Measurements from ENCODE around the gene BARHL2. TPM values are rescaled to one million over a fixed set of nuclear protein-coding genes. Genes with fewer than 3 reads are reported as not detected.

BARHL2 gene
- total RNA-seq, 1 experiment from 2014 or later = not detected

DNA sequence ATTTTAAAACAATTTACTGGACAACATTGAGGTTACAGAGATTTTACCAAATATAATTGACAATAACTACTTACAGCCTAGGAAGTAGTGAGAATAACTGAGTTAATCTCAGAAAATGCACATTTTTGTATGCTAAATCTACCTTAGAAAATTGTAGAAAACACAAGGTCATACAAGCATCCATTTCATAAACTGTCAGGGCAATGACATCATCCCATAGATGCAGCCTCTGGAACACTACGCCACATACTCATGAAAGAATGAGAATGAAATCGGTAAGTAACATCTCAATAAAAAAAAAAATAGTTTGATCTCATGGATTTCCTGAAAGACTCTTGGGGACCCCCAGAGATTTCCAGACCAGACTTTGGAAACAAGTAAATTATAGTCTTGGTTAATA lies 28.9 kb upstream of the BARHL2 start:
- Mint-ChIP-seq H3K9me3 (ENCODE audit: low read depth, unreplicated experiment) (no peaks in the 10 kb centered on the region), H3K27ac (ENCODE audit: unreplicated experiment) (no peak overlapping the region), H3K36me3 (ENCODE audit: insufficient read depth, unreplicated experiment) (no peaks in the 10 kb centered on the region), H3K4me3 (ENCODE audit: low read depth, unreplicated experiment) (no peak overlapping the region), H3K27me3 (ENCODE audit: unreplicated experiment) (peaks cover 15% of the 10 kb centered on the region), H3K4me1 (ENCODE audit: low read depth, unreplicated experiment) (no peaks in the 10 kb centered on the region)
- TF ChIP-seq, protein P1, sequence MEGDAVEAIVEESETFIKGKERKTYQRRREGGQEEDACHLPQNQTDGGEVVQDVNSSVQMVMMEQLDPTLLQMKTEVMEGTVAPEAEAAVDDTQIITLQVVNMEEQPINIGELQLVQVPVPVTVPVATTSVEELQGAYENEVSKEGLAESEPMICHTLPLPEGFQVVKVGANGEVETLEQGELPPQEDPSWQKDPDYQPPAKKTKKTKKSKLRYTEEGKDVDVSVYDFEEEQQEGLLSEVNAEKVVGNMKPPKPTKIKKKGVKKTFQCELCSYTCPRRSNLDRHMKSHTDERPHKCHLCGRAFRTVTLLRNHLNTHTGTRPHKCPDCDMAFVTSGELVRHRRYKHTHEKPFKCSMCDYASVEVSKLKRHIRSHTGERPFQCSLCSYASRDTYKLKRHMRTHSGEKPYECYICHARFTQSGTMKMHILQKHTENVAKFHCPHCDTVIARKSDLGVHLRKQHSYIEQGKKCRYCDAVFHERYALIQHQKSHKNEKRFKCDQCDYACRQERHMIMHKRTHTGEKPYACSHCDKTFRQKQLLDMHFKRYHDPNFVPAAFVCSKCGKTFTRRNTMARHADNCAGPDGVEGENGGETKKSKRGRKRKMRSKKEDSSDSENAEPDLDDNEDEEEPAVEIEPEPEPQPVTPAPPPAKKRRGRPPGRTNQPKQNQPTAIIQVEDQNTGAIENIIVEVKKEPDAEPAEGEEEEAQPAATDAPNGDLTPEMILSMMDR (IDR thresholded peaks at IDR 0.05; ENCODE audit: unreplicated experiment) = no peak
- intact Hi-C loops (cut with micrococcal nuclease; ENCODE audit: unreplicated experiment) = no loop called here
- CTCF ChIA-PET = interaction anchor here (0.7 kb wide), 1 partner anchor 281 kb away, joined by 4 read pairs; no protein-coding TSS in a partner anchor
- no peak for DNase-seq
- no TSS peak for BruUV-seq (replicated peaks)

DNA sequence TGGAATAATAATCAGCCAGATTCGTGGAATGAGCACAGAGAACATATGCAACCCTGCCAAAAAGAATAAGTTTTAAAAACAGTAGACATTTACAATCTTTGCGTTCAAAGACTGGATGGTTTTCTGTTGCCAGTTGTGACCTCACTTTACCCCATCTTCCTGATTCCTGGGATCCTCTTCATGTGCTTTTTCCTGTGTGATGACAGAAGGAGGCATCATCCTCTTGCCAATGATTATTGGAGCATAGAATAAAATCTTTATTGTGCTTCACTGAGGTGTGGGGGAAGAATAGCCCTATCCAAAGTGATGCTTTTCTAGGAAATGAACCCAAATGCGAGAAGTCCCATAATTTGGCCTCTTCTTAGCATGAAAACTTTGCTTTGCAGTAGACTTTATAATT lies 15.0 kb upstream of the BARHL2 start:
- peaks cover 77% of the 10 kb centered on the region for H3K27me3 Mint-ChIP-seq (ENCODE audit: unreplicated experiment)
- no peak overlapping the region for H3K4me3 Mint-ChIP-seq (ENCODE audit: low read depth, unreplicated experiment)
- H3K36me3 Mint-ChIP-seq (ENCODE audit: insufficient read depth, unreplicated experiment) = peaks cover 8% of the 10 kb centered on the region
- no peak overlapping the region for H3K27ac Mint-ChIP-seq (ENCODE audit: unreplicated experiment)
- H3K9me3 Mint-ChIP-seq (ENCODE audit: low read depth, unreplicated experiment) = no peaks in the 10 kb centered on the region
- no TSS peak for BruUV-seq (replicated peaks)
- peaks cover 8% of the 10 kb centered on the region for H3K4me1 Mint-ChIP-seq (ENCODE audit: low read depth, unreplicated experiment)
- DNase-seq = no peak
- intact Hi-C loops (cut with micrococcal nuclease; ENCODE audit: unreplicated experiment) = no loop called here
- TF ChIP-seq, protein P1 (IDR thresholded peaks at IDR 0.05; ENCODE audit: unreplicated experiment) = no peak
- CTCF ChIA-PET = no interaction called here

DNA sequence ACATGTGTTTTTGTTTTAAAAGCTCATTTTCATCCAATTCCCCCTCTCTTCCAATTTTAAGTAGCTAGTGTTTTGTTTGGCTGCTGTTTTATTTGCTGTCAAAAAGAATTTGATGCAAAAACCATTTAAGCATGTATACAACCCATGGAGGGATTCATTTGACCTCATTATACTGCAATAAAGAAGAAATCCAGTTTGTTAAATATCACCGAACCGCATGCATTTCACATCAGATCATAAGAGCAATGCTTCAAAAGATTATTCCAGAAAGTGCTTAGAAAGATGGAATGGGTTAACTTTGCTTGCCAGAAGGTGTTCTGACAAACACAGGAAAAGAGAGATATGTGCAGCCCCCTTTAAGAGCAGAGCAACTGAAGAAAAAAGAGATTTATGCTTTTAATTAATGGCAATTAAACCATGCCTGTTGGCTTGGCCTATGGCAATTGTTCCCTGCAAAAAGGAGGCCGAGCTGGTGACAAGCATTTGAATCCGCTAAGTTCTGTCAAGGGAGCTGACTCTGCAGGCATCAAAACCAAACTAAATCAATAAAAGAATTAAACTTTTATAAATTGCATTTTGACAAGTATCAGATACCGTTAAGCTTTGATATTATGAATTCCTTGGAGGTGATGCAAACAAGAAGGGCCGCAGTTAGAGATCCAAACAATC lies 14.4 kb upstream of the BARHL2 start:
- intact Hi-C loops (cut with micrococcal nuclease; ENCODE audit: unreplicated experiment) = no loop called here
- peaks cover 8% of the 10 kb centered on the region for H3K4me1 Mint-ChIP-seq (ENCODE audit: low read depth, unreplicated experiment)

GRCh38 chr1:90730243-90731022 lies 13.3 kb upstream of the BARHL2 start:
- no peak for DNase-seq
- TF ChIP-seq, protein P1 (IDR thresholded peaks at IDR 0.05; ENCODE audit: unreplicated experiment) = no peak
- Mint-ChIP-seq H3K27ac (ENCODE audit: unreplicated experiment) (no peak overlapping the region), H3K4me1 (ENCODE audit: low read depth, unreplicated experiment) (peaks cover 8% of the 10 kb centered on the region), H3K9me3 (ENCODE audit: low read depth, unreplicated experiment) (no peaks in the 10 kb centered on the region), H3K27me3 (ENCODE audit: unreplicated experiment) (peaks cover 74% of the 10 kb centered on the region), H3K4me3 (ENCODE audit: low read depth, unreplicated experiment) (peak overlapping the region; percentile 96), H3K36me3 (ENCODE audit: insufficient read depth, unreplicated experiment) (peaks cover 8% of the 10 kb centered on the region)
- no TSS peak for BruUV-seq (replicated peaks)
- CTCF ChIA-PET = interaction anchor here (2.0 kb wide), 1 partner anchor 9 kb away, joined by 7 read pairs; no protein-coding TSS in a partner anchor
- intact Hi-C loops (cut with micrococcal nuclease; ENCODE audit: unreplicated experiment) = no loop called here

More for the DNA sequence above, 14.4 kb upstream of the BARHL2 start:
- Mint-ChIP-seq H3K36me3 (ENCODE audit: insufficient read depth, unreplicated experiment) (peaks cover 8% of the 10 kb centered on the region), H3K4me3 (ENCODE audit: low read depth, unreplicated experiment) (no peak overlapping the region), H3K9me3 (ENCODE audit: low read depth, unreplicated experiment) (no peaks in the 10 kb centered on the region), H3K27me3 (ENCODE audit: unreplicated experiment) (peaks cover 77% of the 10 kb centered on the region), H3K27ac (ENCODE audit: unreplicated experiment) (no peak overlapping the region)
- CTCF ChIA-PET = interaction anchor here (2.0 kb wide), 1 partner anchor 10 kb away, joined by 7 read pairs; no protein-coding TSS in a partner anchor
- TF ChIP-seq, protein P1 (IDR thresholded peaks at IDR 0.05; ENCODE audit: unreplicated experiment) = no peak
- BruUV-seq (replicated peaks) = no TSS peak
- DNase-seq = no peak

All from Calu3 (cell line).